ENCODE results near the gene ZNF169. TPM values are rescaled to one million over a fixed set of nuclear protein-coding genes. Genes with fewer than 3 reads are reported as not detected.

ZNF169 gene
- 1.9 and 2.7 TPM in 2 replicates for total RNA-seq

GRCh38 chr9:94259077-94259862 lies at the start of gene ZNF169:
TSS of gene ZNF169 (plus strand) at chr9:94259298. CDS start at chr9:94278813, 19,515 bp downstream.

GRCh38 chr9:94328544-94328943 lies 69.4 kb downstream of the ZNF169 start, which contains the start of gene NUTM2F:
TSS of gene NUTM2F (minus strand) at chr9:94328644. CDS start at chr9:94328623, 21 bp downstream.

Other genes with a start within 250 kb of the ZNF169 start
- gene PTPDC1, start 174.8 kb upstream of the ZNF169 start, total RNA-seq: 5.3 and 6.4 TPM in 2 replicates
- not detected in 2 replicates for gene NUTM2F, start 69.3 kb downstream of the ZNF169 start, total RNA-seq

All from tracheal epithelial cell (primary cell).